Activated CD8-positive, alpha-beta memory T cell treated with anti-CD3 and anti-CD28 coated beads for 1 hour (primary cell): ENCODE data around the gene AUTS2.

Source experiments
- DNase-seq, 2 donors: peaks; one replicate each; pipeline ENCODE4 v3.0.0-alpha.2; 2020; ENCODE audit warnings: low read depth in 1 of 2; ENCODE audit errors: extremely low read depth in 1 of 2

Gene AUTS2

GRCh38 chr7:70735313-70735712 is 1137.0 kb downstream of the AUTS2 start:
- no peak for DNase-seq

GRCh38 chr7:70736715-70737460 is 1138.6 kb downstream of the AUTS2 start:
- no peak for DNase-seq

- DNase-seq, result no peak
Observed at GRCh38 chr7:70738151-70738885, 1140.0 kb downstream of the AUTS2 start.

GRCh38 chr7:70739646-70740210 is 1141.5 kb downstream of the AUTS2 start:
- no peak for DNase-seq

- no peak for DNase-seq
Observed at GRCh38 chr7:70741666-70742065, 1143.4 kb downstream of the AUTS2 start.

- DNase-seq, result no peak
Observed at GRCh38 chr7:70743531-70744325, 1145.5 kb downstream of the AUTS2 start.

GRCh38 chr7:70744492-70744891 is 1146.2 kb downstream of the AUTS2 start:
- DNase-seq, result no peak

- DNase-seq, result no peak
Observed at GRCh38 chr7:70749831-70750230, 1151.6 kb downstream of the AUTS2 start.

GRCh38 chr7:70751895-70752294 is 1153.6 kb downstream of the AUTS2 start:
- no peak for DNase-seq

GRCh38 chr7:70752794-70753241 is 1154.5 kb downstream of the AUTS2 start:
- DNase-seq, result no peak

- no peak for DNase-seq
Observed at GRCh38 chr7:70756789-70757188, 1158.5 kb downstream of the AUTS2 start.

GRCh38 chr7:70758646-70759045 is 1160.4 kb downstream of the AUTS2 start:
- no peak for DNase-seq

- no peak for DNase-seq
Observed at GRCh38 chr7:70759674-70760073, 1161.4 kb downstream of the AUTS2 start.

GRCh38 chr7:70761711-70762328 is 1163.5 kb downstream of the AUTS2 start:
- DNase-seq, result no peak

- no peak for DNase-seq
Observed at GRCh38 chr7:70762696-70763095, 1164.4 kb downstream of the AUTS2 start.

GRCh38 chr7:70763961-70764691 is 1165.9 kb downstream of the AUTS2 start:
- no peak for DNase-seq

- DNase-seq, result no peak
Observed at GRCh38 chr7:70764701-70765208, 1166.5 kb downstream of the AUTS2 start.

- DNase-seq, result no peak
Observed at GRCh38 chr7:70765651-70766050, 1167.4 kb downstream of the AUTS2 start.

GRCh38 chr7:70766109-70766508 is 1167.8 kb downstream of the AUTS2 start:
- no peak for DNase-seq

GRCh38 chr7:70766694-70767093 is 1168.4 kb downstream of the AUTS2 start:
- no peak for DNase-seq
